ENCODE results near the gene QRFP. TPM values are rescaled to one million over a fixed set of nuclear protein-coding genes. Genes with fewer than 3 reads are reported as not detected.

QRFP gene
- total RNA-seq, 4 donors from 2014 or later, result not detected

DNA sequence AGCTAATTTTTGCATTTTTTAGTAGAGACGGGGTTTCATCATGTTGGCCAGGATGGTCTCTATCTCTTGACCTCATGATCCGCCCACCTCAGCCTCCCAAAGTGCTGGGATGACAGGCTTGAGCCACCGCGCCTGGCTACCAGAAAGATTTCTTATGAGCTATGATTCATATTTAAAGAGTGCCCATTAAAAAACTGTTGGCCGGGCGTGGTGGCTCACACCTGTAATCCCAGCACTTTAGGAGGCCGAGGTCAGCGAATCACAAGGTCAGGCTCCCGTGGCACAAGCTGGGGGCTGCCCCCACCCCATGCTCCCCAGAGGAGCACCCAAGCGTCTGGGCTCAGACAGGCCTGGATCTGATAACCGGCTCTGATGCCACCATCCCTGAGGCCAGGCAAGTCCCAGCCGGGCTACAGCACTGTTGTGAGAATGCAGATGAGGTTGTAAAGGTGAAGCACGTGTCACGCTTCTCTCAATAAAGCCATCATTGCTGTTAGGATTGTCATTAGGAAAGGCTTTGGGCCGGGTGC lies 13.9 kb downstream of the QRFP start:
- TF ChIP-seq, protein P1, sequence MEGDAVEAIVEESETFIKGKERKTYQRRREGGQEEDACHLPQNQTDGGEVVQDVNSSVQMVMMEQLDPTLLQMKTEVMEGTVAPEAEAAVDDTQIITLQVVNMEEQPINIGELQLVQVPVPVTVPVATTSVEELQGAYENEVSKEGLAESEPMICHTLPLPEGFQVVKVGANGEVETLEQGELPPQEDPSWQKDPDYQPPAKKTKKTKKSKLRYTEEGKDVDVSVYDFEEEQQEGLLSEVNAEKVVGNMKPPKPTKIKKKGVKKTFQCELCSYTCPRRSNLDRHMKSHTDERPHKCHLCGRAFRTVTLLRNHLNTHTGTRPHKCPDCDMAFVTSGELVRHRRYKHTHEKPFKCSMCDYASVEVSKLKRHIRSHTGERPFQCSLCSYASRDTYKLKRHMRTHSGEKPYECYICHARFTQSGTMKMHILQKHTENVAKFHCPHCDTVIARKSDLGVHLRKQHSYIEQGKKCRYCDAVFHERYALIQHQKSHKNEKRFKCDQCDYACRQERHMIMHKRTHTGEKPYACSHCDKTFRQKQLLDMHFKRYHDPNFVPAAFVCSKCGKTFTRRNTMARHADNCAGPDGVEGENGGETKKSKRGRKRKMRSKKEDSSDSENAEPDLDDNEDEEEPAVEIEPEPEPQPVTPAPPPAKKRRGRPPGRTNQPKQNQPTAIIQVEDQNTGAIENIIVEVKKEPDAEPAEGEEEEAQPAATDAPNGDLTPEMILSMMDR (IDR thresholded peaks at IDR 0.05), result no peak
- TF ChIP-seq POLR2A (IDR thresholded peaks at IDR 0.05), result no peak
- intact Hi-C loops (cut with DNase I; ENCODE audit: low total_unique reads), result no loop called here
- no peak overlapping the region for H3K4me3 ChIP-seq (ENCODE audit: low read depth, poor library complexity, severe bottlenecking)
- no peak for DNase-seq (ENCODE audit: low spot score in 2 of 2)
- 83 to 87% methylated on average over 15 of the region's 15 CpGs for WGBS, 2 donors

DNA sequence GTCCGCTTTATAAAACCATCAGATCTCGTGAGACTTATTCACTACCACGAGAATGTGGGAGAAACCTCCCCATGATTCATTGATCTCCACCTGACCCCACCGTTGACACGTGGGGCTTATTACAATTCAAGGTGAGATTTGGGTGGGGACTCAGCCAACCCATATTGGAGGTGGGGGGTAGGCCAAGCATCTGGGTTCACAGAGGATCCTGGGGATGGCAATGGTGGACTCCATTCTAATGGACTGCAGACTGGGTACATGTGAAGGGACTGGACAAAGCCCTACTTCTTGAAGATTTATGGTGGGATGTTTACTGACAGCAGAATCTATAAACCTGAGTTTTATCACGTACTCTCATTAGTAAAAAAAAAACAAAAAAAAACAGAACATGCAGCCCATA lies 15.1 kb downstream of the QRFP start:
- no peak overlapping the region for H3K4me3 ChIP-seq (ENCODE audit: low read depth, poor library complexity, severe bottlenecking)
- intact Hi-C loops (cut with DNase I; ENCODE audit: low total_unique reads), result no loop called here
- WGBS, 2 donors, result 90 to 92% methylated on average over 6 of the region's 6 CpGs
- TF ChIP-seq POLR2A (IDR thresholded peaks at IDR 0.05), result no peak
- TF ChIP-seq, protein P1 (IDR thresholded peaks at IDR 0.05), result no peak
- DNase-seq (ENCODE audit: low spot score in 2 of 2), result no peak

DNA sequence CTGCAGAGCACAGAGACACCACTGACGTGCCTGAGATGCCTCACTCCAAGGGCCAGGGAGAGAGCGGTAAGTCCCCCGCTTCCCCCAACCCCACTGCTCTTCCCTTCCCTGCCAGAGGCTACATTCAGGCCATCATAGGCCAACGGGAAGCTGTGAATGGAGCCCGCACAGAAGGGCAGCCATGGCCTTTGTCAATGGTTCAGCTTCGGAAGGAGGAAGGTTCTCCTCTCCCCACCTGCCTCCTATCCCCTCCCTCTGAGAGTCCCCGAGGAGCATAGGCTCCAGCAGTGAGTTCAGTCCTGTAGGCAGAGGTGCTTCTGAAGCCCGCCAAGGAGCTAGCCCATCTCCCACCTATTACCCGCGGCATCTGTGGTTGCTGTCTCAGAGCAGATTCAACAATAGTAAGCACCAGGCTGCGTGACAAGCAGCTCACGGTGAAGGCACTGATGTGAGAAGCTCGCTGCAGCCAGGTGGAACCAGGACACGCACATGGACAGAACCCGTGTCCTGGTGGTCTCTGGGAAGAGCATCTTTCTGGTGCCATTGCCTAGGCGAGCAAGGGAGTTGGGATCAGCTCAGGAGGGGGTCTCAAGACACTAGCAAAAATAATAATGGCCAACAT lies 15.9 kb downstream of the QRFP start:
- DNase-seq (ENCODE audit: low spot score in 2 of 2), result no peak
- 91 to 94% methylated on average over 15 to 16 of the region's 16 CpGs for WGBS, 2 donors
- H3K4me3 ChIP-seq (ENCODE audit: low read depth, poor library complexity, severe bottlenecking), result no peak overlapping the region
- no peak for TF ChIP-seq POLR2A (IDR thresholded peaks at IDR 0.05)
- TF ChIP-seq, protein P1 (IDR thresholded peaks at IDR 0.05), result no peak
- intact Hi-C loops (cut with DNase I; ENCODE audit: low total_unique reads), result no loop called here

DNA sequence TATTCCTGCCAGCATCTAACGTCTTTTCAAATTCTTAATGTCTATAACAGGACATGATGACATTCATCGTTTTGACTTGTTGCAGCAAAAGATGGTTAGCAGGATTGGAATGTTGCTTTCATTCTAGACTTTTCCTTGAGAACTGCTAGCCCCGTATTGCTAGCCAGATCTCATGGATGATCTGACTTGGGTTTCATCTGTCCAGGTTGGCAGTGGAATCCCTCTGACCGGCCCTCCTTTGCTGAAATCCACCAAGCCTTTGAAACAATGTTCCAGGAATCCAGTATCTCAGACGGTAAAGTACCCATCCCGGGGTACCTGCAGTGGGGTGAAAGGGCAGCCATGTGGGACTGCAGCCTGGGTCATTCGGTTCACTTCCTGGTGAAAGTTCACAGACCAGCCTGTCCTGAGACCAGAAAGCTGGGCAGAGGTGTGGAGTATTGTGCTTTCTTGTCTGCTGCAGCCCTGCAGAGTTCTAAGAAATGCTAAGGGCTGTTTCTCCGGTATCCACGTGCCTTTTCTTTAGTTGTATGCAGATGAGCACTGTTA lies 16.7 kb downstream of the QRFP start:
- TF ChIP-seq, protein P1 (IDR thresholded peaks at IDR 0.05), result no peak
- TF ChIP-seq POLR2A (IDR thresholded peaks at IDR 0.05), result no peak
- DNase-seq (ENCODE audit: low spot score in 2 of 2), result no peak
- 92 to 93% methylated on average over 9 of the region's 9 CpGs for WGBS, 2 donors
- intact Hi-C loops (cut with DNase I; ENCODE audit: low total_unique reads), result loop anchor here (10.0 kb wide), 1 partner anchor 55 kb away; the partner anchor contains the start of gene FIBCD1
- H3K4me3 ChIP-seq (ENCODE audit: low read depth, poor library complexity, severe bottlenecking), result no peak overlapping the region

DNA sequence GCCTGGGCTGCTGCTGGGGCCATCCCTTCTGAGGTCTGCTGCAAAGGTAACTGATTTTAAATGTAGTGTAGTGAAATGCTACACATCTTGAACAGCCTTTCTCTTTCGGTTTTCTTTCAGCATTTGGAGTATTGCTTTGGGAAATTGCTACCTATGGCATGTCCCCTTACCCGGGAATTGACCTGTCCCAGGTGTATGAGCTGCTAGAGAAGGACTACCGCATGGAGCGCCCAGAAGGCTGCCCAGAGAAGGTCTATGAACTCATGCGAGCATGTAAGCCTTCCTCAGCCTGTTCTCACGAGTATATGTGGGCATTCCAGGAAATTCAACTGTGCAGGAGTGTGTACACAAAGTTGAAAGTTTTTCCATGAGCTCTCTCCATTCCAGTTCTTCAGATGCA lies 18.3 kb downstream of the QRFP start:
- H3K4me3 ChIP-seq (ENCODE audit: low read depth, poor library complexity, severe bottlenecking), result no peak overlapping the region
- no peak for DNase-seq (ENCODE audit: low spot score in 2 of 2)
- intact Hi-C loops (cut with DNase I; ENCODE audit: low total_unique reads), result loop anchor here (10.0 kb wide), 1 partner anchor 57 kb away; the partner anchor contains the start of gene FIBCD1
- TF ChIP-seq POLR2A (IDR thresholded peaks at IDR 0.05), result no peak
- TF ChIP-seq, protein P1 (IDR thresholded peaks at IDR 0.05), result no peak
- WGBS, 2 donors, result 89 to 92% methylated on average over 6 of the region's 6 CpGs
